Activated B cell treated with CpG ODN at 0.5 μM for 24 hours (primary cell): ENCODE data around the gene DBN1. TPM values are rescaled to one million over a fixed set of nuclear protein-coding genes. Genes with fewer than 3 reads are reported as not detected.

Experiments used
- ATAC-seq: fragments of 200-7000 bp; cut with Tn5 transposase; one replicate; pipeline ENCODE4 v1.10.0; 2021; ENCODE audit warnings: low read depth, mild to moderate bottlenecking, moderate library complexity
- CTCF ChIA-PET: fragments of 350-600 bp; sonication (Branson Sonifier 250); formaldehyde crosslinking; loops from one replicate; lab custom pipeline; 2021; ENCODE audit warnings: antibody characterized with exemption; lab: Charles Lee
- POLR2A ChIA-PET: fragments of 350-600 bp; sonication (Branson Sonifier 250); formaldehyde crosslinking; loops from one replicate; lab custom pipeline; 2021; ENCODE audit warnings: antibody characterized with exemption; lab: Charles Lee
- DNase-seq: peaks from one replicate; pipeline ENCODE4 v3.0.0; 2022
- H3K27ac Mint-ChIP-seq: one replicate; pipeline ENCODE4 v1.8.0; 2020; ENCODE audit warnings: mixed read lengths
- H3K27me3 Mint-ChIP-seq: one replicate; pipeline ENCODE4 v1.8.0; 2021; ENCODE audit warnings: mixed read lengths
- H3K36me3 Mint-ChIP-seq: one replicate; pipeline ENCODE4 v1.8.0; 2021; ENCODE audit warnings: low read depth, mixed read lengths
- H3K4me1 Mint-ChIP-seq: one replicate; pipeline ENCODE4 v1.8.0; 2021; ENCODE audit warnings: mixed read lengths
- H3K4me3 Mint-ChIP-seq: one replicate; pipeline ENCODE4 v1.8.0; 2020; ENCODE audit warnings: mild to moderate bottlenecking, mixed read lengths
- H3K9me3 Mint-ChIP-seq: one replicate; pipeline ENCODE4 v1.8.0; 2020; ENCODE audit warnings: mixed read lengths
- CTCF ChIP-seq: fragments of 200-600 bp; IDR thresholded peaks from one replicate; pipeline ENCODE4 v1.8.0; 2022; ENCODE audit warnings: antibody characterized with exemption, mild to moderate bottlenecking
- intact Hi-C: fragments of 100-400 bp; cut with micrococcal nuclease; formaldehyde crosslinking; loops from one replicate; pipeline ENCODE4 v1.15.1; 2024
- total RNA-seq: library from RNA; stranded (reverse); gene quantifications from 2 replicates; pipeline ENCODE4 v1.2.3, GENCODE V29; 2022

The DBN1 gene
- total RNA-seq, 1 donor from 2014 or later: 3.9 TPM

- no peak for TF ChIP-seq CTCF
- ATAC-seq (peak; percentile 44), DNase-seq (peak; percentile 55)
- POLR2A ChIA-PET: interaction anchor here (0.6 to 5.9 kb wide), 13 partner anchors 9 to 202 kb away, joined by 3 to 96 read pairs (median 5); partner anchors contain the start of genes B4GALT7, LMAN2 and PDLIM7
- Mint-ChIP-seq H3K4me3 (peak overlapping the region; percentile 93), H3K9me3 (no peaks in the 10 kb centered on the region), H3K4me1 (peaks cover 61% of the 10 kb centered on the region), H3K27me3 (no peaks in the 10 kb centered on the region), H3K27ac (peak overlapping the region; percentile 96), H3K36me3 (peaks cover 68% of the 10 kb centered on the region)
- CTCF ChIA-PET: interaction anchor here (1.1 to 2.7 kb wide), 6 partner anchors 9 to 120 kb away, joined by 3 to 11 read pairs (median 4); partner anchors contain the start of genes B4GALT7 and PDLIM7
- intact Hi-C loops: loop anchor here (1.0 to 10.0 kb wide), 3 partner anchors 7 to 395 kb away; no protein-coding TSS in a partner anchor
Measured at GRCh38 chr5:177509991-177510566, 36.6 kb upstream of the DBN1 start.

DNA sequence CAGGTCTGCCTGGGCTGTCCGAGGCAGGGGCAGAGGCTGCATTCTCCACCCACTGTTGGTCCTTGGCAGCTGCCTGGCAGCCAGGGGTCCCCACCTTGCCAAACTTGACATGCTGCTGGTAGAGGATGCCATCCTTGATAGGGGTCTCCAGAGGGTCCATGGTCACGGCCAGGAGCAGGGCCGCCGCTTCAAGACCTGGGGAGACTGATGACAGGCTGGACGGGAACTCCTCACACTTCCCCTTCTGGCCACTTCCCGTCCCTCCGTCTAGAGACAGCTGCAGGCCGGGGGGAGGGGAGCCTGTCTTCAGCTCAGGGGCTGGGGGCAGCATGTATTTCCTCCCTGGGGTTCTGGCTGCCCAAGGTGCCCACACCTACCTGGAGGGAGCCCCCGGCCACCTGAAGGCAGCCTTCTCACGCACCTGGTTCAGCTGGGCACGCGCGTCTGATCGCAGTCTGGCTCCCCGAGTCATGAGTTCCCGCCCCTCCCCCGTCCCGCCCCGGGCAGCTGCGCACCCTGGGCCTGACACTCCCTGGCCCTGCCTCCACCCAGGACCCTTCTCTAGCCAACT is 36.0 kb upstream of the DBN1 start, which contains the start of gene DOK3:
Gene DOK3 (minus strand): TSS at position 446 of the 571 bp plus-strand sequence. CDS start 286 bp downstream, at position 160.
- intact Hi-C loops: loop anchor here (1.0 to 10.0 kb wide), 2 partner anchors 8 to 395 kb away; no protein-coding TSS in a partner anchor
- ChIA-PET POLR2A (interaction anchor here (0.6 to 5.9 kb wide), 16 partner anchors 7 to 201 kb away, joined by 3 to 96 read pairs (median 6); partner anchors contain the start of genes B4GALT7, DDX41, GRK6 and LMAN2), CTCF (interaction anchor here (0.6 to 2.7 kb wide), 9 partner anchors 8 to 119 kb away, joined by 3 to 11 read pairs (median 8); partner anchors contain the start of genes B4GALT7 and PDLIM7)
- TF ChIP-seq CTCF: no peak
- Mint-ChIP-seq H3K9me3 (no peaks in the 10 kb centered on the region), H3K4me3 (peak within 1 kb of the TSS; percentile 93), H3K36me3 (peaks cover 64% of the 10 kb centered on the region), H3K4me1 (peaks cover 60% of the 10 kb centered on the region), H3K27ac (peak within 1 kb of the TSS; percentile 96), H3K27me3 (no peaks in the 10 kb centered on the region)
- DNase-seq: peak; percentile 52
- ATAC-seq: peak; percentile 33

- ChIA-PET POLR2A (interaction anchor here (0.7 to 5.9 kb wide), 14 partner anchors 8 to 158 kb away, joined by 3 to 96 read pairs (median 6); partner anchors contain the start of genes B4GALT7, DDX41, GRK6 and LMAN2), CTCF (interaction anchor here (0.6 to 2.7 kb wide), 8 partner anchors 8 to 119 kb away, joined by 3 to 11 read pairs (median 10); partner anchors contain the start of genes B4GALT7 and PDLIM7)
- intact Hi-C loops: loop anchor here (1.0 to 10.0 kb wide), 3 partner anchors 8 to 394 kb away; partner anchors contain the start of gene PDLIM7
- DNase-seq: peak; percentile 39
- Mint-ChIP-seq H3K9me3 (no peaks in the 10 kb centered on the region), H3K4me1 (peaks cover 55% of the 10 kb centered on the region), H3K36me3 (peaks cover 61% of the 10 kb centered on the region), H3K4me3 (peak overlapping the region; percentile 93), H3K27me3 (no peaks in the 10 kb centered on the region), H3K27ac (peak overlapping the region; percentile 96)
- TF ChIP-seq CTCF: no peak
- peak; percentile 33 for ATAC-seq
Measured at GRCh38 chr5:177508837-177509236, 35.4 kb upstream of the DBN1 start.

- Mint-ChIP-seq H3K4me1 (peaks cover 58% of the 10 kb centered on the region), H3K4me3 (peak overlapping the region; percentile 93)
- peak; percentile 42 for DNase-seq
Measured at GRCh38 chr5:177508221-177508611, 34.8 kb upstream of the DBN1 start.

More at GRCh38 chr5:177508221-177508611, 34.8 kb upstream of the DBN1 start:
- POLR2A ChIA-PET: interaction anchor here (0.8 to 5.9 kb wide), 10 partner anchors 9 to 106 kb away, joined by 3 to 96 read pairs (median 8); partner anchors contain the start of genes B4GALT7, DDX41, PDLIM7 and TMED9
- no peaks in the 10 kb centered on the region for H3K9me3 Mint-ChIP-seq
- H3K27me3 Mint-ChIP-seq: no peaks in the 10 kb centered on the region
- CTCF ChIA-PET: interaction anchor here (1.1 to 2.7 kb wide), 6 partner anchors 10 to 205 kb away, joined by 3 to 11 read pairs (median 10); partner anchors contain the start of genes PDLIM7, PRELID1 and RAB24
- TF ChIP-seq CTCF: no peak
- peak overlapping the region; percentile 96 for H3K27ac Mint-ChIP-seq
- no peak for ATAC-seq
- intact Hi-C loops: loop anchor here (1.0 to 10.0 kb wide), 2 partner anchors 11 to 393 kb away; partner anchors contain the start of gene PDLIM7
- peaks cover 60% of the 10 kb centered on the region for H3K36me3 Mint-ChIP-seq
